ENCODE data around the gene DSC3.

DNA sequence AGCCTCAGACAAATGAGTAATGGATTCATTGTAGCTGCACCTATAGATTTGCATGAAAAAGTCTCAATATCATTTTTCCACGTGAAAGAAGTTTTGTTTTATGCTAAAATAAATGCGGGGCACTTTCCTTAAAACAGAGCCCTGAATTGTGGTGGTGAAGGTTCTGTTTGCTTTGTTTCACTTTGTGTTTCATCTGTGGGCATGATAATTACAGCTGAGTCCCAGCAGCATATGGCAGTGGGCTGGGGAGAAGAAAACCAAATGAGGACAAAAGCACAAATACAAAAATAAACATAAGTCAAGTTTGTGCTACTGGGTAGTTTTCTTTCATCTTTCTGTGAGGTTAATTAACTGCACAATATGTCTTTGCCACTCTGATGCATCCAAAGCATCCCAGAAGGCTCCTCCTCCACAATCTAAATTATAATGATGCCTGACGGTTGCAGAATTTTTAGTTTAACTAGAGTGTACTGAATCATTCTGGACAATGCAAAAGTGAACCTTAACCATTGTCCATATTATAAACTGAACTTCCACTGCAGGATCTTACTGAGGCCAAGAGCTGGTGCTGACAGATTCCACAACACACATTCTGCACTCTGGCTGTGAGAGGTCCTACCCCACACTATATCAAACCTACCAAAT is 97.6 kb downstream of the DSC3 start:
- TF ChIP-seq ZNF335 (tag by site-specific recombination; conservative IDR thresholded peaks at IDR 0.05) (no peak), ZNF416 (tag by site-specific recombination; IDR thresholded peaks at IDR 0.05) (no peak), ZNF701 (tag by site-specific recombination; IDR thresholded peaks at IDR 0.05) (no peak), SETDB1 (IDR thresholded peaks at IDR 0.05; ENCODE audit: insufficient read length, low read length) (no peak), ZNF121 (tag by site-specific recombination; IDR thresholded peaks at IDR 0.05) (no peak), BCL11A (tag by site-specific recombination; IDR thresholded peaks at IDR 0.05; ENCODE audit: low read depth) (no peak), ZSCAN30 (tag by site-specific recombination; IDR thresholded peaks at IDR 0.05) (no peak)
- TF ChIP-seq, protein P1, sequence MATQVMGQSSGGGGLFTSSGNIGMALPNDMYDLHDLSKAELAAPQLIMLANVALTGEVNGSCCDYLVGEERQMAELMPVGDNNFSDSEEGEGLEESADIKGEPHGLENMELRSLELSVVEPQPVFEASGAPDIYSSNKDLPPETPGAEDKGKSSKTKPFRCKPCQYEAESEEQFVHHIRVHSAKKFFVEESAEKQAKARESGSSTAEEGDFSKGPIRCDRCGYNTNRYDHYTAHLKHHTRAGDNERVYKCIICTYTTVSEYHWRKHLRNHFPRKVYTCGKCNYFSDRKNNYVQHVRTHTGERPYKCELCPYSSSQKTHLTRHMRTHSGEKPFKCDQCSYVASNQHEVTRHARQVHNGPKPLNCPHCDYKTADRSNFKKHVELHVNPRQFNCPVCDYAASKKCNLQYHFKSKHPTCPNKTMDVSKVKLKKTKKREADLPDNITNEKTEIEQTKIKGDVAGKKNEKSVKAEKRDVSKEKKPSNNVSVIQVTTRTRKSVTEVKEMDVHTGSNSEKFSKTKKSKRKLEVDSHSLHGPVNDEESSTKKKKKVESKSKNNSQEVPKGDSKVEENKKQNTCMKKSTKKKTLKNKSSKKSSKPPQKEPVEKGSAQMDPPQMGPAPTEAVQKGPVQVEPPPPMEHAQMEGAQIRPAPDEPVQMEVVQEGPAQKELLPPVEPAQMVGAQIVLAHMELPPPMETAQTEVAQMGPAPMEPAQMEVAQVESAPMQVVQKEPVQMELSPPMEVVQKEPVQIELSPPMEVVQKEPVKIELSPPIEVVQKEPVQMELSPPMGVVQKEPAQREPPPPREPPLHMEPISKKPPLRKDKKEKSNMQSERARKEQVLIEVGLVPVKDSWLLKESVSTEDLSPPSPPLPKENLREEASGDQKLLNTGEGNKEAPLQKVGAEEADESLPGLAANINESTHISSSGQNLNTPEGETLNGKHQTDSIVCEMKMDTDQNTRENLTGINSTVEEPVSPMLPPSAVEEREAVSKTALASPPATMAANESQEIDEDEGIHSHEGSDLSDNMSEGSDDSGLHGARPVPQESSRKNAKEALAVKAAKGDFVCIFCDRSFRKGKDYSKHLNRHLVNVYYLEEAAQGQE (tag by site-specific recombination; IDR thresholded peaks at IDR 0.05), result no peak
- TF ChIP-seq, protein P2, sequence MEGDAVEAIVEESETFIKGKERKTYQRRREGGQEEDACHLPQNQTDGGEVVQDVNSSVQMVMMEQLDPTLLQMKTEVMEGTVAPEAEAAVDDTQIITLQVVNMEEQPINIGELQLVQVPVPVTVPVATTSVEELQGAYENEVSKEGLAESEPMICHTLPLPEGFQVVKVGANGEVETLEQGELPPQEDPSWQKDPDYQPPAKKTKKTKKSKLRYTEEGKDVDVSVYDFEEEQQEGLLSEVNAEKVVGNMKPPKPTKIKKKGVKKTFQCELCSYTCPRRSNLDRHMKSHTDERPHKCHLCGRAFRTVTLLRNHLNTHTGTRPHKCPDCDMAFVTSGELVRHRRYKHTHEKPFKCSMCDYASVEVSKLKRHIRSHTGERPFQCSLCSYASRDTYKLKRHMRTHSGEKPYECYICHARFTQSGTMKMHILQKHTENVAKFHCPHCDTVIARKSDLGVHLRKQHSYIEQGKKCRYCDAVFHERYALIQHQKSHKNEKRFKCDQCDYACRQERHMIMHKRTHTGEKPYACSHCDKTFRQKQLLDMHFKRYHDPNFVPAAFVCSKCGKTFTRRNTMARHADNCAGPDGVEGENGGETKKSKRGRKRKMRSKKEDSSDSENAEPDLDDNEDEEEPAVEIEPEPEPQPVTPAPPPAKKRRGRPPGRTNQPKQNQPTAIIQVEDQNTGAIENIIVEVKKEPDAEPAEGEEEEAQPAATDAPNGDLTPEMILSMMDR (tag by site-specific recombination; IDR thresholded peaks at IDR 0.05), result no peak
